Central memory CD8-positive, alpha-beta T cell (primary cell): ENCODE measurements around the gene PIK3R2.
"Not testable (repeated sequence)": the region's sequence is repeated elsewhere in the genome, so short reads cannot be mapped to it uniquely, and the experiment has no call there.

Experiments used
- ATAC-seq: fragments of 150-1000 bp; cut with Tn5 transposase; replicated peaks from 2 replicates; pipeline ENCODE4 v1.10.0; 2022; ENCODE audit warnings: mild to moderate bottlenecking, moderate FRiP score, moderate number of reproducible peaks; ENCODE audit not compliant: poor library complexity, severe bottlenecking; ENCODE audit errors: extremely low read depth
- DNase-seq, 2 donors: peaks; one replicate each; pipeline ENCODE4 v3.0.0; 2021; ENCODE audit warnings: low spot score in 2 of 2
- H3K27ac Mint-ChIP-seq: one replicate; pipeline ENCODE4 v1.8.0; 2022; ENCODE audit warnings: low read depth, mild to moderate bottlenecking, moderate library complexity, mixed read lengths
- H3K27me3 Mint-ChIP-seq: one replicate; pipeline ENCODE4 v1.8.0; 2022; ENCODE audit warnings: mixed read lengths
- H3K36me3 Mint-ChIP-seq: one replicate; pipeline ENCODE4 v1.8.0; 2022; ENCODE audit warnings: mild to moderate bottlenecking, moderate library complexity, mixed read lengths; ENCODE audit not compliant: insufficient read depth
- H3K4me1 Mint-ChIP-seq: one replicate; pipeline ENCODE4 v1.8.0; 2022; ENCODE audit warnings: mixed read lengths
- H3K4me3 Mint-ChIP-seq: one replicate; pipeline ENCODE4 v1.8.0; 2022; ENCODE audit warnings: mild to moderate bottlenecking, moderate library complexity, mixed read lengths
- H3K9me3 Mint-ChIP-seq: one replicate; pipeline ENCODE4 v1.8.0; 2022; ENCODE audit warnings: mixed read lengths

Gene PIK3R2

DNA sequence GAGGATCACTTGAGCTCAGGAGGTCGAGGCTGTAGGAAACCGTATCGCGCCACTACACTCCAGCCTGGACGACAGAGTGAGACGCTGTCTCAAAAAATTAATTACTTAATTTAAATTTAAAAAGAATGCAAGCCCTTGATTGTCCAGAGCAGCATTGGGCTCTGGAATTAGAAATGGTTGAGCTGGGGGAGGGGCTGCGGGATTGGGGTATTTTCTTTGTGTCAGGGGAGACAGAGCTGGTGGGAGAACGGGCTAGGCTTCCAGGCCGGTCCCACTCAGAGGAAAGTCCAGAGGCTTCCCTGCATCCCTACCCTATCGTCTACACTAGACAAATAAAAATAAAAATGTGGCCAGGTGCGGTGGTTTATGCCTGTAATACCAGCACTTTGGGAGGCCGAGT lies 53.1 kb downstream of the PIK3R2 start:
- H3K27ac Mint-ChIP-seq = no peak overlapping the region
- peaks cover 27% of the 10 kb centered on the region for H3K27me3 Mint-ChIP-seq
- peaks cover 10% of the 10 kb centered on the region for H3K36me3 Mint-ChIP-seq
- H3K4me3 Mint-ChIP-seq = no peak overlapping the region
- no peak for DNase-seq
- no peaks in the 10 kb centered on the region for H3K9me3 Mint-ChIP-seq
- no peak for ATAC-seq
- peaks cover 30% of the 10 kb centered on the region for H3K4me1 Mint-ChIP-seq

DNA sequence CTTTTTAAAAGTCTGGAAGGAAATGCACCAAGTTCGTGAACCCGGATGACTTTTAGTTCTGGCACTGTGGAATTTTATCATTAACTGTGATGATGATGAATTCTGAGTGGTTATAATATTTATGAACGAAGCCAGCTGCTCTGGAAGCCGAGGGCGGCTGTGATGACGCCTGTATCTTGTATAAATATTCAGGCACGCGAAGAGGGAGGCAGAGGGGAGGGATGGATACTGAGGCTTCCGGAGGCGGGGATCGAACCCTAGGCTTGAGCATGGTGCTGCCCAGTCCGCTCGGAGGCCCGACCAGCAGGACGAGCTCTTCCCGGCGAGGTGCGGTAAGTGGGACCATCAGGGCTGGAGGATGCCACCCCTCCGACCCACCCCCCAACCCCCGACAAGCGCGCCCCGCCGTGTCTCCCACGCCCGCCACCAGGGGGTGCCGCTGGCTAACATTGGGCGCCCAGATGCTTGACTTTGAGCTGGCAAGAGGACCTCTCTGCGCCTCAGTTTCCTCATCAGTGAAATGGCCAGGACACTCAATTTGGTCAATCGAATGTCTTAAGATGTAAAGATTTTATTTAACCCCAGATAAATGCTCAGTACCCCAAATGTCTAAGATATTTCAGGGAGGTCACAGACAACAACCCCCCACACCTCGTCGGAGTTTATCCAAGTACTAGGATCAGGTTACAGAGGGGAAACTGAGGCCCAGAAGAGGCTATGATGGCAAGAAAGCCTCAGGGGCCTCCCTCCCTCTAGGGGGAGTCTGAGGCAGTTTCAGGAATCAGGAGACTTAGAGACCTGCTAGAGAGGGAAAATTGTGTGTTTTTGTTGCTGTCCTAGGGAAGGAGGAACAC lies 55.4 kb downstream of the PIK3R2 start:
- Mint-ChIP-seq H3K9me3 (no peaks in the 10 kb centered on the region), H3K4me1 (peaks cover 16% of the 10 kb centered on the region), H3K36me3 (peaks cover 8% of the 10 kb centered on the region), H3K27me3 (peaks cover 34% of the 10 kb centered on the region), H3K27ac (no peak overlapping the region), H3K4me3 (no peak overlapping the region)
- ATAC-seq (no peak), DNase-seq (no peak)

DNA sequence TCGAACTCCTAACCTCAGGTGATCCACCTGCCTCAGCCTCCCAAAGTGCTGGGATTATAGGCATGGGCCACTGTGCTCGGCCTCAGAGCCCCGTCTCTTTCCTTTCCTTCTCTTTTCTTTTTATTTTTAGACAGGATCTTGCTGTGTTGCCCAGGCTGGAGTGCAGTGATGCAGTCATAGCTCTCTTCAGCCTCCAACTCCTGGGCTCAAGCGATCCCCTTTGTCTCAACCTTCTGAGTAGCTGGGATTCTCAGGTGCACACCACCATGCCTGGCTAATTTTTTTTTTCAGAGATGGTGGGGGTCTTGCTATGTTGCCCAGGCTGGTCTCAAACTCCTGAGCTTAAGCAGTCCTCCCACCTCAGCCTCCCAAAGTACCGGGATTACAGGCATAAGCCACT lies 56.9 kb downstream of the PIK3R2 start:
- H3K4me1 Mint-ChIP-seq, ATAC-seq, H3K9me3 Mint-ChIP-seq, DNase-seq, H3K36me3 Mint-ChIP-seq, H3K4me3 Mint-ChIP-seq, H3K27ac Mint-ChIP-seq: not testable (repeated sequence)
- H3K27me3 Mint-ChIP-seq = peaks cover 34% of the 10 kb centered on the region

DNA sequence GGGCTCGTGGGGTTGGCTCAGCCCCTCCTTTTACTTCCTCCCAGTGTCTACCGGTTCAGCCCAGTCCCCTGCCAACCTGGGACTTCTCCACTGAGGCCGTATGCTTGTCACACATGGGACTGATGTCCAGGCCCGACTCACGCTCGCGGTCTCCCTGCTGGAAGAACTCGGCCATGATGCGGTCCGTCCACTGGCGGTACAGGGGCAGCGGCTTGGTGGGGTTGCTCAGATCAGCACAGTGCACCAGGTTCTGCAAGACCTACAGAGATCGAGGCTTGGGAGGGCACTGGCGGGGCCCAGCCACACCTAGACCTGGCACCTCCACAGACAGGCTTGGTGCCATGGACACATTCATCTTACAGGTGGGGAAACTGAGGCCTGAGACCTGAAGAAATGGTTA lies 58.7 kb downstream of the PIK3R2 start:
- peaks cover 2% of the 10 kb centered on the region for H3K36me3 Mint-ChIP-seq
- peaks cover 34% of the 10 kb centered on the region for H3K27me3 Mint-ChIP-seq
- no peaks in the 10 kb centered on the region for H3K9me3 Mint-ChIP-seq
- H3K27ac Mint-ChIP-seq = no peak overlapping the region
- DNase-seq (no peak), ATAC-seq (no peak)
- no peak overlapping the region for H3K4me3 Mint-ChIP-seq
- no peaks in the 10 kb centered on the region for H3K4me1 Mint-ChIP-seq

- DNase-seq = no peak
- no peaks in the 10 kb centered on the region for H3K9me3 Mint-ChIP-seq
- H3K27me3 Mint-ChIP-seq = peaks cover 24% of the 10 kb centered on the region
- peaks cover 3% of the 10 kb centered on the region for H3K4me1 Mint-ChIP-seq
- H3K4me3 Mint-ChIP-seq = no peak overlapping the region
- H3K27ac Mint-ChIP-seq = no peak overlapping the region
- H3K36me3 Mint-ChIP-seq = no peaks in the 10 kb centered on the region
- peak; percentile 56 for ATAC-seq
Measured at GRCh38 chr19:18214779-18215433, 61.9 kb downstream of the PIK3R2 start.

DNA sequence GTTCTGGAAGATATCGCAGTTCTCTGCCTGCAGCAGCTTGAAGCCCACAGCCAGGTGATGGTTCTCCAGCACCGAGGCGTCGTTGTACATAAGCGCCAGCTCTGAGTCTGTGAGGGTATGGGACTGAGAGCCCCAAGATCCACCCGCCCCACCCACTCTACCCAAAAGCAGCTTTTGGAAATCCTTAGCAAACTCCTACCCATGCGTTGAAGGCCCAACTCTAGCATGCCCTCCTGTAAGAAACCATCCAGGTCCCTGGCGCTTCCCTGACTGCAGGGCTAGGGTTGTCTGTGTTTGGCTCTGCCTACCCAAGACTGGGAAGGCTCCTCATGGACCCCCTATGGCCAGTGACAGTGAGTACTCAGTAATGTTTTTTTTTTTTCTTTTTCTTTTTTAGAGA lies 63.8 kb downstream of the PIK3R2 start:
- H3K4me1 Mint-ChIP-seq = peaks cover 11% of the 10 kb centered on the region
- peaks cover 25% of the 10 kb centered on the region for H3K27me3 Mint-ChIP-seq
- no peaks in the 10 kb centered on the region for H3K9me3 Mint-ChIP-seq
- H3K27ac Mint-ChIP-seq = no peak overlapping the region
- no peak overlapping the region for H3K4me3 Mint-ChIP-seq
- ATAC-seq (no peak), DNase-seq (no peak)
- peaks cover 3% of the 10 kb centered on the region for H3K36me3 Mint-ChIP-seq

DNA sequence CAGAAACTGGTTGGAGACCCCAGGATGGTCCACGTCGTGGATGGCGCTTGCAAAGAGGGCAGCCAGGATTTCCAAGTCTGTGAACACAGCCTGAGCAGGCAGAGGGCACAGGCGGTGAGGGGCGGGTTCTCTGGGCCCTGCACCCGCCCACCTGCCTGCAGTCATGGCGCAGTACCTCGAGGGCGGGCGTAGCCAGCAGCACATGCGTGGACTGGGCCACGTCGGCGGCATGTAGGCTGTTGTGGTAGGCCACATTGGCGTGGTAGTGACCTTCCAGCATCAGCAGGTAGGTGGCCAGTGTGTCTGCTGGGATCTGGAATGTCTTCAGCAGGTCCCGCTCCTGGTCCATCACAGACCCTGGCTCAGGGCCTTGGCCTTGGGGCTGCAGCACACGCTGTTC lies 65.2 kb downstream of the PIK3R2 start:
- H3K4me3 Mint-ChIP-seq = no peak overlapping the region
- DNase-seq (no peak), ATAC-seq (no peak)
- peaks cover 37% of the 10 kb centered on the region for H3K27me3 Mint-ChIP-seq
- no peaks in the 10 kb centered on the region for H3K9me3 Mint-ChIP-seq
- H3K36me3 Mint-ChIP-seq = peaks cover 3% of the 10 kb centered on the region
- no peak overlapping the region for H3K27ac Mint-ChIP-seq
- peaks cover 11% of the 10 kb centered on the region for H3K4me1 Mint-ChIP-seq

DNA sequence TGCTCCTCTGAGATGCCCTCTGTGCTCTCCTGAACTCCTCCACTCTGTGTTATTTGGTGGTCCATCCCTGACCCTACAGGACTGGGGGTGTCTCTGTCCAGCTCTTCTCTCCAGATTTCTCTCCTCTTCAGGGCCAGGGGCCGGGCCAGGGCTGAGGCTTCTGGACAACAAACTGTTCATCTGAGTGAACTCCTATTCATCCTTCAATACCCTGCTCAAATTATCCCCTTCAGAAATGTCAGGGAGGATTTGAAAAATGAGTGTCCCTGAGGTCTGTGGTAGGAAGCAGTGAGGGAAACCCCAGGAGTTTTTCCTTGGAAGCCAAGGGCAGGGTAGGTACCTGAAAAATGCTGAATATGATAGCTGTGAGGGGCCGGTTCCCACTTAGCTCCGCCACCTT lies 65.6 kb downstream of the PIK3R2 start:
- no peak overlapping the region for H3K4me3 Mint-ChIP-seq
- H3K36me3 Mint-ChIP-seq = peaks cover 4% of the 10 kb centered on the region
- H3K27ac Mint-ChIP-seq = no peak overlapping the region
- DNase-seq (no peak), ATAC-seq (no peak)
- H3K27me3 Mint-ChIP-seq = peaks cover 41% of the 10 kb centered on the region
- H3K9me3 Mint-ChIP-seq = no peaks in the 10 kb centered on the region
- H3K4me1 Mint-ChIP-seq = peaks cover 11% of the 10 kb centered on the region
